Neural cell (in vitro differentiated cells): ENCODE data around the gene GPR141.

Experiments used
- CTCF ChIP-seq: fragments of 450-650 bp; IDR thresholded peaks from 2 replicates; pipeline ENCODE4 v1.5.1; 2014; ENCODE audit warnings: antibody characterized with exemption, mild to moderate bottlenecking, moderate library complexity; ENCODE audit not compliant: poor library complexity, severe bottlenecking
- EP300 ChIP-seq: fragments of 450-650 bp; conservative IDR thresholded peaks from 2 replicates; pipeline ENCODE4 v1.6.1; 2014; ENCODE audit warnings: antibody characterized with exemption, mild to moderate bottlenecking, moderate library complexity; ENCODE audit not compliant: poor library complexity, severe bottlenecking
- EZH2 ChIP-seq: fragments of 200-600, 300-800 bp; shearing (Covaris generic), sonication (generic); IDR thresholded peaks from 2 replicates; pipeline ENCODE4 v1.6.1; 2014; ENCODE audit warnings: antibody characterized with exemption, low read length, borderline replicate concordance, mild to moderate bottlenecking; ENCODE audit not compliant: insufficient read depth, poor library complexity, severe bottlenecking
- MXI1 ChIP-seq: fragments of 450-650 bp; conservative IDR thresholded peaks from 2 replicates; pipeline ENCODE4 v1.6.1; 2014; ENCODE audit warnings: antibody characterized with exemption, mild to moderate bottlenecking; ENCODE audit not compliant: poor library complexity, severe bottlenecking
- POLR2AphosphoS5 ChIP-seq: IDR thresholded peaks from 2 replicates; pipeline ENCODE4 v1.6.1; 2012
- RAD21 ChIP-seq: fragments of 450-650 bp; conservative IDR thresholded peaks from 2 replicates; pipeline ENCODE4 v1.6.1; 2014; ENCODE audit warnings: antibody characterized with exemption, mild to moderate bottlenecking, moderate library complexity
- TF ChIP-seq, protein P1 (sequence below): IDR thresholded peaks from 2 replicates; pipeline ENCODE4 v1.6.1; 2012; ENCODE audit warnings: borderline replicate concordance

DNA sequence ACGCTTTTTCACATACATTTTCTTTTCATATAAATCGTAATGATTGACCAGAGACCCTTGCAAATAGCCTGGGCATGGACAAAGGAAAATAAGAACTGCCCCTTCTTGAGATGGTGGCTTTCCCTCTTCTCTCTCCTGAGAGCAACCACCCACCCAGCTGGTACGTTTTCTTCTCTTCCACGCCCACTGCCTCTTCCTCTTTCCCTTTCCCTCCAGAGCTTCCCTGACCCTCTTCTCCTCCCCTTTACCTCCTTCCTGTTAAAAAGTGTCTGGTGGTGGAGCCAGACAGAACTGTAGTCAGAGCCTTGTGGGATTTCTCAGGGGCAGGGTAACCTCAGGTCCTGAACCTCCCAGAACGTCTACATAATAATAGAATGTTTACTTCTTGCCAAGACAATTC lies 23.2 kb downstream of the GPR141 start:
- TF ChIP-seq CTCF (no peak), POLR2AphosphoS5 (no peak), EZH2 (no peak), MXI1 (no peak), EP300 (no peak), RAD21 (no peak)
- TF ChIP-seq, protein P1, sequence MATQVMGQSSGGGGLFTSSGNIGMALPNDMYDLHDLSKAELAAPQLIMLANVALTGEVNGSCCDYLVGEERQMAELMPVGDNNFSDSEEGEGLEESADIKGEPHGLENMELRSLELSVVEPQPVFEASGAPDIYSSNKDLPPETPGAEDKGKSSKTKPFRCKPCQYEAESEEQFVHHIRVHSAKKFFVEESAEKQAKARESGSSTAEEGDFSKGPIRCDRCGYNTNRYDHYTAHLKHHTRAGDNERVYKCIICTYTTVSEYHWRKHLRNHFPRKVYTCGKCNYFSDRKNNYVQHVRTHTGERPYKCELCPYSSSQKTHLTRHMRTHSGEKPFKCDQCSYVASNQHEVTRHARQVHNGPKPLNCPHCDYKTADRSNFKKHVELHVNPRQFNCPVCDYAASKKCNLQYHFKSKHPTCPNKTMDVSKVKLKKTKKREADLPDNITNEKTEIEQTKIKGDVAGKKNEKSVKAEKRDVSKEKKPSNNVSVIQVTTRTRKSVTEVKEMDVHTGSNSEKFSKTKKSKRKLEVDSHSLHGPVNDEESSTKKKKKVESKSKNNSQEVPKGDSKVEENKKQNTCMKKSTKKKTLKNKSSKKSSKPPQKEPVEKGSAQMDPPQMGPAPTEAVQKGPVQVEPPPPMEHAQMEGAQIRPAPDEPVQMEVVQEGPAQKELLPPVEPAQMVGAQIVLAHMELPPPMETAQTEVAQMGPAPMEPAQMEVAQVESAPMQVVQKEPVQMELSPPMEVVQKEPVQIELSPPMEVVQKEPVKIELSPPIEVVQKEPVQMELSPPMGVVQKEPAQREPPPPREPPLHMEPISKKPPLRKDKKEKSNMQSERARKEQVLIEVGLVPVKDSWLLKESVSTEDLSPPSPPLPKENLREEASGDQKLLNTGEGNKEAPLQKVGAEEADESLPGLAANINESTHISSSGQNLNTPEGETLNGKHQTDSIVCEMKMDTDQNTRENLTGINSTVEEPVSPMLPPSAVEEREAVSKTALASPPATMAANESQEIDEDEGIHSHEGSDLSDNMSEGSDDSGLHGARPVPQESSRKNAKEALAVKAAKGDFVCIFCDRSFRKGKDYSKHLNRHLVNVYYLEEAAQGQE = no peak
